HL-60 (cell line): ENCODE data around the gene PTPRF.

ENCODE experiments used
- DNase-seq, 2 experiments: peaks; one replicate each; pipeline ENCODE4 v3.0.0-alpha.2; 2010 to 2020; ENCODE audit warnings: low read depth in 1 of 2, low spot score in 1 of 2
- H3K27ac ChIP-seq: fragments of 250-450 bp; sonication (Bioruptor Pico); replicated peaks from 2 replicates; pipeline ENCODE4 v1.5.1; 2020; ENCODE audit warnings: mild to moderate bottlenecking, moderate library complexity
- H3K27me3 ChIP-seq: fragments of 250-450 bp; sonication (Bioruptor Pico); 2 replicates; pipeline ENCODE4 v1.5.1; 2021; ENCODE audit warnings: mild to moderate bottlenecking, moderate library complexity; ENCODE audit not compliant: insufficient read depth, poor library complexity, severe bottlenecking
- H3K4me3 ChIP-seq: replicated peaks from 2 replicates; pipeline ENCODE4 v1.5.1; 2011; ENCODE audit warnings: mild to moderate bottlenecking, control low read depth, low read length; ENCODE audit not compliant: insufficient read depth
- GABPA ChIP-seq: IDR thresholded peaks from 2 replicates; pipeline ENCODE4 v1.6.1; 2012; ENCODE audit warnings: low read depth
- POLR2AphosphoS5 ChIP-seq: IDR thresholded peaks from 2 replicates; pipeline ENCODE4 v1.6.1; 2012; ENCODE audit warnings: low read depth
- SPI1 ChIP-seq: IDR thresholded peaks from 2 replicates; pipeline ENCODE4 v1.6.1; 2012; ENCODE audit warnings: low read depth, mild to moderate bottlenecking, borderline replicate concordance
- TF ChIP-seq, protein P1 (sequence below): IDR thresholded peaks from one replicate; pipeline ENCODE4 v1.5.1; 2011; ENCODE audit warnings: low read length, control low read depth, inconsistent platforms; ENCODE audit not compliant: insufficient read depth
- TF ChIP-seq, protein P2 (sequence below): IDR thresholded peaks from 2 replicates; pipeline ENCODE4 v1.6.1; 2012; ENCODE audit warnings: low read depth; ENCODE audit not compliant: insufficient replicate concordance

PTPRF gene

DNA sequence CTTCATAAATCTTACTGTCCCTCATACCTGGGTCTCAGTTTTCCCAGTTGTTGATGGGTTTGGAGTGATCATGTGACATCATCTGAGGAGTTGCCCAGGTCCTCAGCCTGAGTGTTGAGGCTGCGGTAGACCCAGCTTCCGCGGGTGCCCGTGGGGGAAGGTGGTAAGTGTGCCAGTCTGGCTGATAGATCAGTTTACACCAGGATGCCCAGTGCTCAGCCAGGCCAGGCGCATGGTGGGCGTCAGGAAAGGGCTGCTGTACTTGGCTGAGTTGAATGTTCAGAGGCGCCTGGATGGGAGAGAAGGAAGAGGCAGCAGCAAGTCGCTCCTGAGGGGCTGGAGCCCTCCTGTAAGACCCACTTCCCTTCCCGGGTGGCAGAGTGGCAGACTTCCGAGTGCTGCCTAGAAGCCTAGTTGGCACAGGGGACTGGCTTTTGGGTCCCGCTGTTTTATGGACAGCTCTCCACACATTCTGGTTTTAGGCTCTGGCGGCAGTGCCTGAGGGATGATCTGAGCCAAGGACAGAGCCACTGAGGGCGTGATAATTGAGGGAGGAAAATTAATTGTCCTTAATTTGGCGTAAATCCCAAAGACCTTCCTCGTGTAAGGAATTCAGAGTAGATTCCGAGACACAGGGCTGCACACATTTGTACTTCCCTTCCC lies 35.8 kb downstream of the PTPRF start:
- Histone ChIP-seq H3K4me3 (no peak overlapping the region), H3K27ac (no peak overlapping the region), H3K27me3 (peaks cover 13% of the 10 kb centered on the region)
- TF ChIP-seq SPI1 (no peak), POLR2AphosphoS5 (no peak), GABPA (no peak)
- TF ChIP-seq, protein P1, sequence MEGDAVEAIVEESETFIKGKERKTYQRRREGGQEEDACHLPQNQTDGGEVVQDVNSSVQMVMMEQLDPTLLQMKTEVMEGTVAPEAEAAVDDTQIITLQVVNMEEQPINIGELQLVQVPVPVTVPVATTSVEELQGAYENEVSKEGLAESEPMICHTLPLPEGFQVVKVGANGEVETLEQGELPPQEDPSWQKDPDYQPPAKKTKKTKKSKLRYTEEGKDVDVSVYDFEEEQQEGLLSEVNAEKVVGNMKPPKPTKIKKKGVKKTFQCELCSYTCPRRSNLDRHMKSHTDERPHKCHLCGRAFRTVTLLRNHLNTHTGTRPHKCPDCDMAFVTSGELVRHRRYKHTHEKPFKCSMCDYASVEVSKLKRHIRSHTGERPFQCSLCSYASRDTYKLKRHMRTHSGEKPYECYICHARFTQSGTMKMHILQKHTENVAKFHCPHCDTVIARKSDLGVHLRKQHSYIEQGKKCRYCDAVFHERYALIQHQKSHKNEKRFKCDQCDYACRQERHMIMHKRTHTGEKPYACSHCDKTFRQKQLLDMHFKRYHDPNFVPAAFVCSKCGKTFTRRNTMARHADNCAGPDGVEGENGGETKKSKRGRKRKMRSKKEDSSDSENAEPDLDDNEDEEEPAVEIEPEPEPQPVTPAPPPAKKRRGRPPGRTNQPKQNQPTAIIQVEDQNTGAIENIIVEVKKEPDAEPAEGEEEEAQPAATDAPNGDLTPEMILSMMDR, result no peak
- TF ChIP-seq, protein P2, sequence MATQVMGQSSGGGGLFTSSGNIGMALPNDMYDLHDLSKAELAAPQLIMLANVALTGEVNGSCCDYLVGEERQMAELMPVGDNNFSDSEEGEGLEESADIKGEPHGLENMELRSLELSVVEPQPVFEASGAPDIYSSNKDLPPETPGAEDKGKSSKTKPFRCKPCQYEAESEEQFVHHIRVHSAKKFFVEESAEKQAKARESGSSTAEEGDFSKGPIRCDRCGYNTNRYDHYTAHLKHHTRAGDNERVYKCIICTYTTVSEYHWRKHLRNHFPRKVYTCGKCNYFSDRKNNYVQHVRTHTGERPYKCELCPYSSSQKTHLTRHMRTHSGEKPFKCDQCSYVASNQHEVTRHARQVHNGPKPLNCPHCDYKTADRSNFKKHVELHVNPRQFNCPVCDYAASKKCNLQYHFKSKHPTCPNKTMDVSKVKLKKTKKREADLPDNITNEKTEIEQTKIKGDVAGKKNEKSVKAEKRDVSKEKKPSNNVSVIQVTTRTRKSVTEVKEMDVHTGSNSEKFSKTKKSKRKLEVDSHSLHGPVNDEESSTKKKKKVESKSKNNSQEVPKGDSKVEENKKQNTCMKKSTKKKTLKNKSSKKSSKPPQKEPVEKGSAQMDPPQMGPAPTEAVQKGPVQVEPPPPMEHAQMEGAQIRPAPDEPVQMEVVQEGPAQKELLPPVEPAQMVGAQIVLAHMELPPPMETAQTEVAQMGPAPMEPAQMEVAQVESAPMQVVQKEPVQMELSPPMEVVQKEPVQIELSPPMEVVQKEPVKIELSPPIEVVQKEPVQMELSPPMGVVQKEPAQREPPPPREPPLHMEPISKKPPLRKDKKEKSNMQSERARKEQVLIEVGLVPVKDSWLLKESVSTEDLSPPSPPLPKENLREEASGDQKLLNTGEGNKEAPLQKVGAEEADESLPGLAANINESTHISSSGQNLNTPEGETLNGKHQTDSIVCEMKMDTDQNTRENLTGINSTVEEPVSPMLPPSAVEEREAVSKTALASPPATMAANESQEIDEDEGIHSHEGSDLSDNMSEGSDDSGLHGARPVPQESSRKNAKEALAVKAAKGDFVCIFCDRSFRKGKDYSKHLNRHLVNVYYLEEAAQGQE, result no peak
- no peak for DNase-seq

DNA sequence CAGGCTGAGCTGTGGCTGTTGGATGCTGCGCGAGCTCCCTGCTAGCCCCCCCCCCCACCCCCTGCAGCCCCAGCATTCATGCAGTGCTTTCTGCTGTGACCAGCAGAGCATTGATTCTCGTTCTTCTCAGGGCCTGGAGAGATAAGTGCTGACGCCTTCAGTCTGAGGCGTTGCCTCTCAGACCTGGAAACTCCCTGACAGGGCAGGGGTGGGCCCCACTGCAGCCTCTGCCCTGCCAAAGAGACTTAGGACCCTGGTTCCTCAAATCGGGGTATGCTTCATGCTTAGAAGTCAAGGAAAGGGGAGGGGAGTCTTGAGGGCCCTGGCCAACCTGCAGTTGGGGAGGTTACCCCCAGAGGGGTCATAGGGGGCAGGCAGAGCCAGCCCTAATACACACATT lies 38.5 kb downstream of the PTPRF start:
- DNase-seq, result no peak
- H3K27ac ChIP-seq, result no peak overlapping the region
- H3K4me3 ChIP-seq, result no peak overlapping the region
- H3K27me3 ChIP-seq, result peaks cover 13% of the 10 kb centered on the region
- no peak for TF ChIP-seq SPI1
- TF ChIP-seq GABPA, result no peak
- TF ChIP-seq, protein P1, result no peak
- TF ChIP-seq POLR2AphosphoS5, result no peak
- TF ChIP-seq, protein P2, result no peak

DNA sequence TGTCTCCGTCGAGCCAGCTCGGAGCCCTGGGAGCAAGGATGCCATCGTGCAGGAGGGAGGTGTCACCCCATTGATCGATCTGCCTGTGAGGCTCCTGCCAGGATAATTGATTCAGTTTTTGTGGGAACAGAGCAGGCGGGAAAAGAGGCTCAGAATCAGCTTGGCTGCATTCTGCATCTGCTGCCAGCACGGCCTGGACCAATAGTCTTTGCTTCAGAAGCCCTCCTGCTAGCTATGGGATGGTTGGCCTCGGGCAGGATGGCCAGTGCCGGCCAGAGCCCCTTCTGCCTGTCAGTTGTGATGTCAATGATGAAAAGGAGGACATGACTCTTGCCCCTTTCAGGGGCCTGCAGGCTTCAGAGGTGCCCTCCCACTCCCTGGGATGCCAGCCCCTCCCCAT lies 39.6 kb downstream of the PTPRF start:
- TF ChIP-seq GABPA (no peak), SPI1 (no peak), POLR2AphosphoS5 (no peak)
- TF ChIP-seq, protein P1, result no peak
- TF ChIP-seq, protein P2, result no peak
- peaks cover 10% of the 10 kb centered on the region for H3K27me3 ChIP-seq
- H3K27ac ChIP-seq, result no peak overlapping the region
- H3K4me3 ChIP-seq, result no peak overlapping the region
- no peak for DNase-seq
